HCT116 (cell line): ENCODE results near the gene CAPN5.

Source experiments
- CBX3 ChIP-seq: IDR thresholded peaks from 2 replicates; pipeline ENCODE4 v1.6.1; 2012; ENCODE audit warnings: low read depth
- EZH2 ChIP-seq: fragments of 200-600 bp; sonication (generic); IDR thresholded peaks from 2 replicates; pipeline ENCODE4 v1.6.1; 2017; ENCODE audit warnings: antibody characterized with exemption, mixed run types
- FOSL1 ChIP-seq: IDR thresholded peaks from 2 replicates; pipeline ENCODE4 v1.6.1; 2012; ENCODE audit warnings: low read depth
- POLR2A ChIP-seq: IDR thresholded peaks from 2 replicates; pipeline ENCODE4 v1.7.0; 2011; ENCODE audit warnings: borderline replicate concordance; ENCODE audit not compliant: insufficient read depth, insufficient read length; ENCODE audit errors: extremely low read depth
- POLR2AphosphoS5 ChIP-seq: IDR thresholded peaks from 2 replicates; pipeline ENCODE4 v1.6.1; 2011; ENCODE audit warnings: mild to moderate bottlenecking, low read depth, low read length, moderate library complexity
- TF ChIP-seq, protein P1 (sequence below), 3 experiments: fragments of 200-600 bp in 1 of 3; sonication (generic) in 1 of 3; IDR thresholded peaks in 2 of 3; conservative IDR thresholded peaks in 1 of 3; 2 replicates each; pipeline ENCODE4 v1.5.1; 2012 to 2017; ENCODE audit warnings: low read depth in 2 of 3, low read length in 2 of 3, antibody characterized with exemption in 1 of 3, borderline replicate concordance in 1 of 3, control low read depth in 1 of 3, mild to moderate bottlenecking in 1 of 3, mixed read lengths in 1 of 3, mixed run types in 1 of 3, moderate library complexity in 1 of 3; ENCODE audit not compliant: insufficient read depth in 1 of 3
- TF ChIP-seq, protein P2 (sequence below): IDR thresholded peaks from 2 replicates; pipeline ENCODE4 v1.6.1; 2012; ENCODE audit warnings: low read depth

DNA sequence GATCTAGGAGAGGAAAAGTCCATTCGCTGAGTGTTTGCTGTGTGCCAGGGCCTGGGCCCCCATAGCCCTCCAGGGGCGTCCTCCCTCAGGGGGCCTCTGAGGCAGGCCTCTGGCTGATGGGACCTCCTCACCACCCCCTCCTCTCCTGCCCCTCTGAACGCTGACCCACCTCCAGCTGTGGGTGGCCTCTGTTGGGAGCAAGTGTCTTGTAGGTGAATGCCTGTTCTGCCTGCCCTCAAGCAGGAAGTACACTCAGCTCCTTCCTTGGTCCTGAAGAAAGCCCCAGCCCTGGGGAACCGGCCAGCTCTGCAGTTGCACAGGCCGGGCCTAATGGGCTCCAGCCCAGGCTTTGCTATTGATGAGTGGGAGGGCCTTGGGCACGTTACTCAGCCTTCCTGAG is 64.8 kb downstream of the CAPN5 start:
- no peak for TF ChIP-seq POLR2A
- TF ChIP-seq, protein P1, sequence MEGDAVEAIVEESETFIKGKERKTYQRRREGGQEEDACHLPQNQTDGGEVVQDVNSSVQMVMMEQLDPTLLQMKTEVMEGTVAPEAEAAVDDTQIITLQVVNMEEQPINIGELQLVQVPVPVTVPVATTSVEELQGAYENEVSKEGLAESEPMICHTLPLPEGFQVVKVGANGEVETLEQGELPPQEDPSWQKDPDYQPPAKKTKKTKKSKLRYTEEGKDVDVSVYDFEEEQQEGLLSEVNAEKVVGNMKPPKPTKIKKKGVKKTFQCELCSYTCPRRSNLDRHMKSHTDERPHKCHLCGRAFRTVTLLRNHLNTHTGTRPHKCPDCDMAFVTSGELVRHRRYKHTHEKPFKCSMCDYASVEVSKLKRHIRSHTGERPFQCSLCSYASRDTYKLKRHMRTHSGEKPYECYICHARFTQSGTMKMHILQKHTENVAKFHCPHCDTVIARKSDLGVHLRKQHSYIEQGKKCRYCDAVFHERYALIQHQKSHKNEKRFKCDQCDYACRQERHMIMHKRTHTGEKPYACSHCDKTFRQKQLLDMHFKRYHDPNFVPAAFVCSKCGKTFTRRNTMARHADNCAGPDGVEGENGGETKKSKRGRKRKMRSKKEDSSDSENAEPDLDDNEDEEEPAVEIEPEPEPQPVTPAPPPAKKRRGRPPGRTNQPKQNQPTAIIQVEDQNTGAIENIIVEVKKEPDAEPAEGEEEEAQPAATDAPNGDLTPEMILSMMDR (IDR thresholded peaks at IDR 0.05 in 2 of 3, conservative IDR thresholded peaks at IDR 0.05 in 1 of 3; ENCODE audit: borderline replicate concordance in 1 of 3, insufficient read depth in 1 of 3, low read depth in 2 of 3, low read length in 2 of 3), result no peak
- TF ChIP-seq EZH2, result no peak
- no peak for TF ChIP-seq CBX3
- TF ChIP-seq, protein P2, sequence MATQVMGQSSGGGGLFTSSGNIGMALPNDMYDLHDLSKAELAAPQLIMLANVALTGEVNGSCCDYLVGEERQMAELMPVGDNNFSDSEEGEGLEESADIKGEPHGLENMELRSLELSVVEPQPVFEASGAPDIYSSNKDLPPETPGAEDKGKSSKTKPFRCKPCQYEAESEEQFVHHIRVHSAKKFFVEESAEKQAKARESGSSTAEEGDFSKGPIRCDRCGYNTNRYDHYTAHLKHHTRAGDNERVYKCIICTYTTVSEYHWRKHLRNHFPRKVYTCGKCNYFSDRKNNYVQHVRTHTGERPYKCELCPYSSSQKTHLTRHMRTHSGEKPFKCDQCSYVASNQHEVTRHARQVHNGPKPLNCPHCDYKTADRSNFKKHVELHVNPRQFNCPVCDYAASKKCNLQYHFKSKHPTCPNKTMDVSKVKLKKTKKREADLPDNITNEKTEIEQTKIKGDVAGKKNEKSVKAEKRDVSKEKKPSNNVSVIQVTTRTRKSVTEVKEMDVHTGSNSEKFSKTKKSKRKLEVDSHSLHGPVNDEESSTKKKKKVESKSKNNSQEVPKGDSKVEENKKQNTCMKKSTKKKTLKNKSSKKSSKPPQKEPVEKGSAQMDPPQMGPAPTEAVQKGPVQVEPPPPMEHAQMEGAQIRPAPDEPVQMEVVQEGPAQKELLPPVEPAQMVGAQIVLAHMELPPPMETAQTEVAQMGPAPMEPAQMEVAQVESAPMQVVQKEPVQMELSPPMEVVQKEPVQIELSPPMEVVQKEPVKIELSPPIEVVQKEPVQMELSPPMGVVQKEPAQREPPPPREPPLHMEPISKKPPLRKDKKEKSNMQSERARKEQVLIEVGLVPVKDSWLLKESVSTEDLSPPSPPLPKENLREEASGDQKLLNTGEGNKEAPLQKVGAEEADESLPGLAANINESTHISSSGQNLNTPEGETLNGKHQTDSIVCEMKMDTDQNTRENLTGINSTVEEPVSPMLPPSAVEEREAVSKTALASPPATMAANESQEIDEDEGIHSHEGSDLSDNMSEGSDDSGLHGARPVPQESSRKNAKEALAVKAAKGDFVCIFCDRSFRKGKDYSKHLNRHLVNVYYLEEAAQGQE, result no peak
- TF ChIP-seq POLR2AphosphoS5, result no peak
- TF ChIP-seq FOSL1, result no peak
